GM23248 (cell line): ENCODE results near the gene SMYD3.

Experiments used
- EZH2 ChIP-seq: fragments of 200-600 bp; sonication (generic); IDR thresholded peaks from 2 replicates; pipeline ENCODE4 v1.6.1; 2018; ENCODE audit warnings: antibody characterized with exemption, mild to moderate bottlenecking; ENCODE audit not compliant: insufficient read depth, poor library complexity, severe bottlenecking
- EZH2phosphoT487 ChIP-seq: fragments of 200-600 bp; sonication (generic); IDR thresholded peaks from 2 replicates; pipeline ENCODE4 v1.6.1; 2018; ENCODE audit warnings: antibody characterized with exemption, moderate library complexity, mild to moderate bottlenecking, low read depth; ENCODE audit not compliant: insufficient read depth

DNA sequence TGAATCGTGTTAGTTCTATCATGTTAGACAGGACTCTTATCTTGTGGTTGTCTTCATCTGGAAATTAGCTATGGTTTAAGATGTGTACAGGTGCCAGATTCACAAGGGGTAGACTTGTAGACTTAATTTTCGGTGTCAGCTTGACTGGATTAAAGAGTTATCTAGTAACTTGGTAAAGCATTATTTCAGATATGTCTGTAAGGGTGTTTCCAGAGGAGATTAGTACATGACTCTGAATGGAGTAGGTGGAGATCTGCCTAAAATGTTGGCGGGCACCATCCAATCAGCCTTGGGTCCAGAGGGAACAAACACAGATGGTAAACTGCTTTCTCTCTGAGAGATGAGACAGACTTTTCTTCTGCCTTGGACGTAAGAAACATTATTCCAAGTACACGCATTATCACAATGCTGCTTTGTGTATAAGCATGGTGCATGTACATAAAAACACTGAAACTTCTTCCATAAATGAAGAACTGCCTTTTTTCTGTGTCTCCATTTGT lies 434.6 kb downstream of the SMYD3 start:
- TF ChIP-seq EZH2 = no peak
- no peak for TF ChIP-seq EZH2phosphoT487
